CD4-positive, alpha-beta T cell treated with Interleukin-6 for 4 hours (primary cell): ENCODE measurements around the gene PAPOLG.
A peak's percentile ranks its signal among the peaks of the same experiment; 100 is the strongest.

ENCODE experiments used
- DNase-seq: peaks from one replicate; pipeline ENCODE4 v3.0.0-alpha.2; 2020; ENCODE audit warnings: mixed read lengths

The PAPOLG gene

DNA sequence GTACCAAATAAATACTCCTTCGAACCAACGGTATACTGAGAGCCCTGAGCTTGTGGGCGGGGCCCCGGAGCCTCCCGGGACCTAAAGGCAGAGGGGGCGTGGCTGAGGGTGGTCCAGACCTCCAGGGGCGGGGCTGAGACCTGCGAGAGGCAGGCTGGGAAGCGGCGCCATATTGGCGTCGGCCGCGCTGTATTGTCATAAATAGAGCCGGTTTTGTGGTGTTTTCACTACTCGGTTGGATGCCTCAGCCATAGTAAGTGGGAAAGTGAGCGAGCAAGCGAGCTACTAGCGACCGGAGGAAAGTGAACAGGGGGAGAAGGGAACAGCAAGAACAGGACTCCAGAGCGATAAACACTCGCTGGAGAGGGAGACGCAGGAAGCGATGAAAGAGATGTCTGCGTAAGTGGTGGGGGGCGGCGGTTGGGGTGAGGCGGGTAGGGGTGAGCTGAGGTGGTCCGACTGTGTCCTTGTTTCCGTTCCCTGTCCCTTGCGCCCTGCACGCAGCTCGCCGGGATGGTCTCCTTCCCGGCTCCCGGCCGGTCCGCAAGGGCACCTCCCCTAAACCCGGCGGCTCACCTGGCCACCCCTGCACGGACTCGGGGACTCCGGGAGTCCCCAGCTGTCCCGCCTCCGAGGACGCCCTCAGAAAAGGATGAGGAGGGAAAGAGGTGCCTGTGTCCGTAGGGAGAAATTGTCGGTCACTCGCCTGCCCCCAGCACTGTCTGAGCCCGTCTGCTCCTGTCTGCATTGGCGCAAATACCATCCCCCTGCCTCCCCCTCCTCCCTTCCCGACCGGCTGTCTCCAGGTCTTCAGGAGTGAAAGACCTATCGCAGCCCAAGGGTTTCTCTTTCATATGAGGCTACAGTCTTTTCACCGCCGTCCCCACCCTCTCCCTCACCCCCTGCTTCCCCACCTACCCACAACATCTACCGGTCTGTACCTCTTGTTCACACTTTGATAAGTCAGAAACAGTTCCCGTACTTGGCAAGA is at the start of gene PAPOLG:
PAPOLG (plus strand) TSS at position 172 of the 991 bp plus-strand sequence; CDS start at position 383, 211 bp downstream.
- peak; percentile 99 for DNase-seq

DNA sequence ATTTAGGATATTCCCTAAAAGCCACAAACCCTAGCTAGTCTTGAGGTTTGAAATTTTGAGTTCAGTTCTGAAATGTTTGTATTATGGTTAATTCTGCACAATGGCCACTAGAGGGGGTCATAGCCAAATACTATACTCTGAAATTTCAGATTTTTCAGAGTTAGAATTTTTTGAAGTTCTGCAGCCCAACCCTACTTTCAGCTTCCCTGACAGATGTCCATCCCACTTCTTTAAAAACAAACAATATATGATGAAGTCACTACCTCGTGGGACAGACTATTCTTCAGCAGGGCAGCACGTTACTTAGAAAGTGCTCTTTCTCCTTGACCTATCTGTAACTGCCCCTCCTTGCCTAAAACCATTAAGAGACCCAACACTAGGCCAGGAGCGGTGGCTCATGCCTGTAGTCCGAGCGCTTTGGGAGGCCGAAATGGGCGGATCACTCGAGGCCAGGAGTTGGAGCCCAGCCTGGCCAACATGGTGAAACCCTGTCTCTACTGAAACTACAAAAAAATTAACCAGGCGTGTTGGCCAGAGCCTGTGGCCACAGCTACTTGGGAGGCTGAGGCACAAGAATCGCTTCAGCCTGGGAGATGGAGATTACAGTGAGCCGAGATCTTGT is 48.2 kb upstream of the PAPOLG start:
- no peak for DNase-seq

DNA sequence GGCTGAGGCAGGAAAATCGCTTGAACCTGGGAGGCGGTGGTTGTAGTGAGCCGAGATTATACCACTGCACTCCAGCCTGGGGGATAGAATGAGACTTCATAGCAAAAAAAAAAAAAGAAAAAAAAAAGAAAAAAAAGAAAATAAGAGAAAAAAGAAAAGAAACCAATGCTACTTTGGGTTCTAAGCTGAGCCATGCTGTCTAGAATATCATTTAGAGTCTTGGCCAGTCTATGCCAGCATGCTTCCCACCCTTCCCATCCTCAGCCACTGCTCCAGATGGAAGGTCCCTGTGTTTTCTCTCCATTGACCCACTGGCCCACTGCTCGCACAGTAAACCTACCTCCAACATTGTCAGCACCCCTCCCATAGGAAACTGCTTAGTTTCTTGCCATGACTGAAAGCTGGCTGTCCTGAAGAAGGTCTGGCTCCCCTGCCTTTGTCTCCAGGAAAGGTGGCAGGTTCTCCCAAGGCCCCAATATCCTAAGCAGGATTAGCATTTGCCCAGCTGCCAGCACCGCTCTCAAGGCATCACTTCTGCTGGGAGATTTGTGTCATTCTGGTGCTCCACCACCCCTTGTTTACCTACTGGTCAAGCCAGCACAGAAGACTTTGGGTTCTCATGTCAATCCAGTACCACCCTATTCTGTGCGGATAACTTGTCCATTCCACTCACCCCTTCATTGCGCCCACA is 47.3 kb upstream of the PAPOLG start:
- no peak for DNase-seq

DNA sequence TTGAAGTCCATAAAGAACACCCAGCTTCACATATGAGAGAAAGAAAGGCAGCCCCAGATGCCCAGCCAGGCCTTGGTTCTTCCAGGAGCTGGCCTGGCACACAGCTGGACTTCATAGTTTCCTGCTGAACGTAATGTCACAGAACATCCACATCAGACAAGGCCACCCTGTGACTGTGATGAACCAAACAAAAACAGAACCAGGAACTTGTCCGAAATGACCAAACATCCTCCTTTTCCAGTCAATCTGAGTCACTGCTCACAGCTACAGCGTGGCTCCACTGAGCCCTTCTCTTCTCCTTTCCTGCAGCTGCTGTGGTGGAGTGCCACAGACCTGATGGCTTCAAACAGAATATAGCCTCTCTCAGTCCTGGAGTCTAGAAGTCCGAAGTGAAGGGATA is 45.4 kb upstream of the PAPOLG start:
- DNase-seq, result no peak

- DNase-seq, result no peak
Measured at GRCh38 chr2:60715561-60715960, 40.5 kb upstream of the PAPOLG start.

DNA sequence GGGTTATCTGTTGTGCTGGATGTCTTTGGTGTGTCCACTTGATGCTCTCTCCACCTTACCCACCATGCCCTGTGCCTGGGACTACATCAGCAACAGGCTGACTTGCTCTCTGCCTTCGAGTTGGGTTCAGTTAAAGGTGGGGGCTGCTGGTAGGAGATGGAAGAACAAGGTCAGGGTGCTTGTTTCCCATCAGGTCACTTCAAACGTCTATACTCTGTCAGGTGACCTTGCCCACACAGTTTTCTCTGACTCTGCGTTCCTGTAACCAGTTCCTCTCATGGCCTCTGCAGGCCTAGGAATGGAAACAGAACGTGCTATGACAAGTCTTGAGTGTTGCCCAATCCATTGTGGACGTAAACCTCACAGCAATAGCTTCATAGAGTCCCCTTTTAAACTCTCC is 38.4 kb upstream of the PAPOLG start:
- no peak for DNase-seq

DNA sequence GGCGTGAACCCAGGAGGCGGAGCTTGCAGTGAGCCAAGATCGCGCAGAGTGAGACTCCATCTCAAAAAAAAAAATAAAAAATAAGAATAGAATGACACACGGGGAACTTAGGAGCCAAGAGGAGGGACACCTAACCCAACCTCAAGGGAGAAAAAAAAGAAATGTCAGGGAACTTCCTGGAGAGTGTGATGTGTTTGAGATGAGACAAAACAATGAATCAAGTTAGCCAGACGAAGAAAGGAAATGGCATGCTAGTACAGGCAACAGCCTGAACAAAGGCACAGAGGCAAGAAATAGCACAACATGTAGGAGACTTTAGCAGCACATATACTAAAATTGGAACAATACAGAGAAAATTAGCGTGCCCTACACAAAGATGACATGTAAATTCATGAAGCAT is 36.7 kb upstream of the PAPOLG start:
- no peak for DNase-seq

- DNase-seq, result no peak
Measured at GRCh38 chr2:60725466-60725865, 30.6 kb upstream of the PAPOLG start.

GRCh38 chr2:60728855-60729254 is 27.2 kb upstream of the PAPOLG start:
- DNase-seq, result no peak

GRCh38 chr2:60735496-60736250 is 20.4 kb upstream of the PAPOLG start:
- peak; percentile 42 for DNase-seq

DNA sequence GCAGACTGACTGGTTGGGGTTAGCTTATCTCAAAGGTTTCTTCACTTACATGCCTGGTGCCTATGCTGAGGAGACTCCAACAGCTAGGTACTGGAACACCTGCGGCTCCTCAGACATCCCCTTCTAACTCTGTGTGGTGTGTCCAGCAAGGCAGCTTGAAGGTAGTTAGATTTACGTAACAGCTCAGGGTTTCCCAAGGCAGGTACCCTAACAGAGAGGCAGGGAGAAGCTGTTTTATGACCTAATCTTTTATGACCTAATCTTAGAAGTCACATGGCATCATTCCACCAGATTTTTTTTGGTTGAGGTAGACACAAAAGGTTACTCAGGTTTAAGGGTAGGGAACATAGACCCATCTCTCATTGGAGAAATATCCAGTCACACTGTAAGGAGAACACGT is 17.4 kb upstream of the PAPOLG start:
- DNase-seq, result no peak

DNA sequence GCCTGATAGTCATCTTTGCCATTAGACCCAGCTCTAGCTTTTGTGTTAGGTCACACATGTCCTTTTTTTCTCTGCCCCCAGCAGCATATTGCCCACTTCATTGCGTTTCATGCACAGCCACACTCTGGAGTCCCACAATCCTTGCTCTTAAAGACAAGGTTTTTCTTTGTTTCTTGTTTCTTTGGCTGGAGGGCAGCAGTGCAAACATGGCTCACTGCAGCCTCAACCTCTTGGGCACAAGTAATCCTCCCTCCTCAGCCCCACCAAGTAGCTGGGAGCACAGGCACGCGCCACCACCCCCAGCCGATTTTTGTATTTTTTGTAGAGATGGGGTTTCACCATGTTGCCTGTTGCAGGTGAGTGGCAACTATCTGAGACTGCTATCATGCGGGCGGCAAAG is 16.9 kb upstream of the PAPOLG start:
- no peak for DNase-seq

GRCh38 chr2:60741576-60741975 is 14.5 kb upstream of the PAPOLG start:
- no peak for DNase-seq

DNA sequence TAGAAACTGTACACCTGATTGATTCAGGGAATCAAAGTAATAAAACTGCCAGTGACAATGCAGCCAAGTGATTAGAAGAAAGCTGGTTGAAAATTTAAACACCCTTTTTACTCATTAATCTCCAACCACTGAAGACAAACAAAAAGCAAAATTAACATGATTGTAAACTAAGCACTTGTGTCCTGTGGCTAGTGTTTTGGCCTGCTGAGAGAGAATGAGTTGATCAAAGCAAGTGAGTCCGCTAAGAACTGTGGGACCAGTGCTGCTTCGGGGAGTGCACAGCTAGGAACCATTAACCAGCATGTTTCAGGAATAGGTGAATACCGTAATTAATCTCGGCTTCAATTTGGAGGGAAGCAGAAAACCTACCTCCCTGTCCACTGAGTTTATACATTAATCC is 13.6 kb upstream of the PAPOLG start:
- no peak for DNase-seq

DNA sequence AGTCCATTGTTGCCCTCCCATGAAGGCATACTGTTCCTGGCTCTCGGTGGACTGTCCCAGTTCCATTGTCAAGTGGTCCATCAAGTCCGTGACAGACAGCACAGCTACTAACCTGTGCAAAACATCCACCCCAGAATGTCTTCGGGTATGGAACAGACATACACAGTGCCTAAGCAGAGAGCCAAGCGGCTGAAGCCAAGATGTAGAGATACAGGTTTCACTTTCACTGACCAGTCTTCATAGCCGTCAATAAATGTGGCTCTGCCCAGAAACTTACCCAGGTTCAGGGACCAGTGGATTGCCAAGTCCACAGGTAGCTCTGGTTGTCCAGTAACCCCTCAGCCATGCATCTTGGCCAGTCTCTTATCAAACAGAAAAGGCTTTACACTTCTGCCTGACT is 10.7 kb upstream of the PAPOLG start:
- no peak for DNase-seq

- peak; percentile 9 for DNase-seq
Measured at GRCh38 chr2:60745761-60746160, 10.3 kb upstream of the PAPOLG start.

DNA sequence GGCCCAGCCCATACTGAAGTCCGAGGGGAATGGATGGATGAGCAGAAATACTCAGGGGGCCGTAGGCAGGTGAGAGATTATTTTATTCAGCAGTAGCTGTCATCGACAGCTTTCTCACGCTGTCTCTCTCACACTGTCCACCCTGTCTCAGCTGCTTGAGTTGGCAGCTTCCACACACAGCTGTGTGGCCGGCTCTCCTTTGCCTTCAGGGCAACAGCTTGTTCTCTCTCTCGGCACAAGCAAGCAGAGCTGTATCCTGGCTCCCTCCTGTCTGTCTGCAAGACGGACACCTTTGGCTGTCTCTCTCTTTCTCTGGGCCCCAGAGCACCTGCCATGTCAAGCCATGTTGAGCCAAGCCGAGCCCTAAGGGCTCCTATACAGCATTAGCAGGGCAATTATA is 9.8 kb upstream of the PAPOLG start:
- no peak for DNase-seq

GRCh38 chr2:60759654-60760053 is 3.6 kb downstream of the PAPOLG start:
- no peak for DNase-seq

- DNase-seq, result no peak
Measured at GRCh38 chr2:60764736-60765534, 8.9 kb downstream of the PAPOLG start.

DNA sequence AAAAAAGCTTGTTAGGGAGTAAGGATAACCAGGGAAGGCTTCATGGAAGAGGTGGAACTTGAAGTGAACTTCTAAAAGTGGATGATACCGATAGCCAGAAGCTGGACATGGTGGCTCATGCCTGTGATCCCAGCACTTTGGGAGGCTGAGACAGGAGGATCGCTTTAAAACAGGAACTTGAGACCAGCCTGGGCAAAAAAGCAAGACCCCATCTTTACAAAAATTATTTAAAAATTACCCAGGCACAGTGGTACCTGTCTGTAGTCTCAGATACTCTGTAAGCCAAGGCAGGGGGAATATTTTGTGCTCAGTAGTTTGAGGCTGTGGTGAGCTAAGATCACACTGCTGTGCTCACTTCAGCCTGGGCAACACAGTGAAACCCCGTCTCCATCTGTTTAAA is 10.2 kb downstream of the PAPOLG start:
- no peak for DNase-seq

- no peak for DNase-seq
Measured at GRCh38 chr2:60771508-60771907, 15.4 kb downstream of the PAPOLG start.

DNA sequence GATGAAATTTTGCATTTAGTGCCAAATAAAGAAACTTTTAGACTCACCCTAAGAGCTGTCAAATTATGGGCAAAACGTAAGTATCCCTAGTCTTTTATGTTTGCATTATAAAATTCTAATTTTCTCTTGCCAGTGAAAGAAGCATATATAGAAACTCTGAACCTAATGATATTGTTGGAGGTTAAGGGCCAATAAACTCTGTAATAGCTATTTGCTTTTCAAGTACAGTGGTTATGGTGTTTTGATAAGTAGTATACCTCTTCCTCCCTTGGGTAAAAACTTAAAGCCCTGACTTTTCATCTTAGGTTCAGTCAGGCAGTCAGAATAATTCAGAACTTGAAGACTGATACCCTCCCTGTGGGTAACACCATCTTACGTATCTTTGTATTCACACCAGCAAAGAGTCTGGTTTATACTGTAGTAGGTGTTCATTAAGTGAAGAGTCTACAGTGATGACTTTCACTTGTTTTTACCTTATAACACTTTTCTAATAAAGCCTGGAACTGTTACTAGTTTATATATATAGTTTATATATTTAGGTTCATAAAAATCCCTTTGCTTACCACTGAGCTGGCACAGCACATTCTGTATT is 19.1 kb downstream of the PAPOLG start:
- no peak for DNase-seq
